GM12878 (cell line): ENCODE measurements around the gene ATAD2B.

Source experiments
- BHLHE40 ChIP-seq, 2 experiments: fragments of 450-650 bp in 1 of 2; IDR thresholded peaks; 2 replicates each; pipeline ENCODE4 v1.6.1; 2011 to 2017; ENCODE audit warnings: low read depth in 2 of 2, borderline replicate concordance in 1 of 2, improper control_type of control experiment in 1 of 2, low read length in 1 of 2, mild to moderate bottlenecking in 1 of 2
- NFIC ChIP-seq: IDR thresholded peaks from 2 replicates; pipeline ENCODE4 v1.6.1; 2012; ENCODE audit warnings: low read depth, mild to moderate bottlenecking, inconsistent platforms, low read length, moderate library complexity
- RAD21 ChIP-seq: IDR thresholded peaks from 2 replicates; pipeline ENCODE4 v1.6.1; 2011; ENCODE audit warnings: mild to moderate bottlenecking, low read depth, low read length, moderate library complexity; ENCODE audit not compliant: insufficient read depth
- STAT1 ChIP-seq: fragments of 450-650 bp; conservative IDR thresholded peaks from 2 replicates; pipeline ENCODE4 v1.6.1; 2014; ENCODE audit warnings: antibody characterized with exemption, mild to moderate bottlenecking
- USF2 ChIP-seq: IDR thresholded peaks from 2 replicates; pipeline ENCODE4 v1.6.1; 2011; ENCODE audit warnings: low read depth, low read length, improper control_type of control experiment, borderline replicate concordance
- ZBTB33 ChIP-seq: fragments of 450-650 bp; IDR thresholded peaks from 2 replicates; pipeline ENCODE4 v1.6.1; 2017; ENCODE audit warnings: mild to moderate bottlenecking
- TF ChIP-seq, protein P1 (sequence below): IDR thresholded peaks from 2 replicates; pipeline ENCODE4 v1.6.1; 2011; ENCODE audit warnings: low read depth, mild to moderate bottlenecking, low read length, moderate library complexity, borderline replicate concordance; ENCODE audit errors: extremely low read depth

- no peak for TF ChIP-seq BHLHE40 (IDR thresholded peaks at IDR 0.05; ENCODE audit: borderline replicate concordance in 1 of 2, low read depth in 2 of 2, low read length in 1 of 2)
- no peak for TF ChIP-seq STAT1
- TF ChIP-seq, protein P1, sequence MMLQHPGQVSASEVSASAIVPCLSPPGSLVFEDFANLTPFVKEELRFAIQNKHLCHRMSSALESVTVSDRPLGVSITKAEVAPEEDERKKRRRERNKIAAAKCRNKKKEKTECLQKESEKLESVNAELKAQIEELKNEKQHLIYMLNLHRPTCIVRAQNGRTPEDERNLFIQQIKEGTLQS: no peak
- TF ChIP-seq ZBTB33: no peak
- peak; percentile 12; the same call in 1 of the 2 replicates for TF ChIP-seq RAD21
- TF ChIP-seq USF2: no peak
- no peak for TF ChIP-seq NFIC
These were observed 166.2 kb downstream of the ATAD2B start for GRCh38 chr2:23760736-23761135.
